ENCODE measurements around the gene SLC33A1. TPM values are rescaled to one million over a fixed set of nuclear protein-coding genes. Genes with fewer than 3 reads are reported as not detected.

SLC33A1 gene
- polyA plus RNA-seq, 1 donor from 2014 or later, result 16.1 TPM

GRCh38 chr3:155891321-155891720, 37.1 kb upstream of the SLC33A1 start:
- Histone ChIP-seq H4K20me1 (ENCODE audit: insufficient read depth) (no peaks in the 10 kb centered on the region), H3K27me3 (ENCODE audit: insufficient read depth, low read depth, low read length) (no peaks in the 10 kb centered on the region), H3K36me3 (ENCODE audit: insufficient read depth, low read length) (no peaks in the 10 kb centered on the region), H3K4me3 (ENCODE audit: low read length) (no peak overlapping the region), H3K27ac (ENCODE audit: low read length) (no peak overlapping the region), H2AFZ (ENCODE audit: low read depth, low read length) (no peak overlapping the region), H3F3A (ENCODE audit: insufficient read depth, low read length, poor library complexity, severe bottlenecking) (no peaks in the 10 kb centered on the region), H3K9ac (ENCODE audit: low read length) (no peak overlapping the region), H3K4me2 (ENCODE audit: low read length) (no peak overlapping the region), H3K9me3 (ENCODE audit: low read length) (no peaks in the 10 kb centered on the region), H3K9me2 (ENCODE audit: insufficient read depth, low read length) (no peaks in the 10 kb centered on the region), H3K79me2 (replicated peaks; ENCODE audit: insufficient read depth, low read length) (peaks cover 54% of the 10 kb centered on the region)
- TF ChIP-seq EP300 (conservative IDR thresholded peaks at IDR 0.05; ENCODE audit: poor library complexity, severe bottlenecking) (no peak), POLR2AphosphoS5 (IDR thresholded peaks at IDR 0.05) (no peak), MXI1 (conservative IDR thresholded peaks at IDR 0.05; ENCODE audit: poor library complexity, severe bottlenecking) (no peak), TAF1 (IDR thresholded peaks at IDR 0.05; ENCODE audit: low read depth) (no peak), SMC3 (conservative IDR thresholded peaks at IDR 0.05; ENCODE audit: poor library complexity) (no peak), EZH2 (IDR thresholded peaks at IDR 0.05; ENCODE audit: borderline replicate concordance, insufficient read depth, low read length, poor library complexity, severe bottlenecking) (no peak), RAD21 (conservative IDR thresholded peaks at IDR 0.05) (no peak)
- TF ChIP-seq, protein P1, sequence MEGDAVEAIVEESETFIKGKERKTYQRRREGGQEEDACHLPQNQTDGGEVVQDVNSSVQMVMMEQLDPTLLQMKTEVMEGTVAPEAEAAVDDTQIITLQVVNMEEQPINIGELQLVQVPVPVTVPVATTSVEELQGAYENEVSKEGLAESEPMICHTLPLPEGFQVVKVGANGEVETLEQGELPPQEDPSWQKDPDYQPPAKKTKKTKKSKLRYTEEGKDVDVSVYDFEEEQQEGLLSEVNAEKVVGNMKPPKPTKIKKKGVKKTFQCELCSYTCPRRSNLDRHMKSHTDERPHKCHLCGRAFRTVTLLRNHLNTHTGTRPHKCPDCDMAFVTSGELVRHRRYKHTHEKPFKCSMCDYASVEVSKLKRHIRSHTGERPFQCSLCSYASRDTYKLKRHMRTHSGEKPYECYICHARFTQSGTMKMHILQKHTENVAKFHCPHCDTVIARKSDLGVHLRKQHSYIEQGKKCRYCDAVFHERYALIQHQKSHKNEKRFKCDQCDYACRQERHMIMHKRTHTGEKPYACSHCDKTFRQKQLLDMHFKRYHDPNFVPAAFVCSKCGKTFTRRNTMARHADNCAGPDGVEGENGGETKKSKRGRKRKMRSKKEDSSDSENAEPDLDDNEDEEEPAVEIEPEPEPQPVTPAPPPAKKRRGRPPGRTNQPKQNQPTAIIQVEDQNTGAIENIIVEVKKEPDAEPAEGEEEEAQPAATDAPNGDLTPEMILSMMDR (IDR thresholded peaks at IDR 0.05; ENCODE audit: poor library complexity, severe bottlenecking), result no peak
- TF ChIP-seq, protein P2, sequence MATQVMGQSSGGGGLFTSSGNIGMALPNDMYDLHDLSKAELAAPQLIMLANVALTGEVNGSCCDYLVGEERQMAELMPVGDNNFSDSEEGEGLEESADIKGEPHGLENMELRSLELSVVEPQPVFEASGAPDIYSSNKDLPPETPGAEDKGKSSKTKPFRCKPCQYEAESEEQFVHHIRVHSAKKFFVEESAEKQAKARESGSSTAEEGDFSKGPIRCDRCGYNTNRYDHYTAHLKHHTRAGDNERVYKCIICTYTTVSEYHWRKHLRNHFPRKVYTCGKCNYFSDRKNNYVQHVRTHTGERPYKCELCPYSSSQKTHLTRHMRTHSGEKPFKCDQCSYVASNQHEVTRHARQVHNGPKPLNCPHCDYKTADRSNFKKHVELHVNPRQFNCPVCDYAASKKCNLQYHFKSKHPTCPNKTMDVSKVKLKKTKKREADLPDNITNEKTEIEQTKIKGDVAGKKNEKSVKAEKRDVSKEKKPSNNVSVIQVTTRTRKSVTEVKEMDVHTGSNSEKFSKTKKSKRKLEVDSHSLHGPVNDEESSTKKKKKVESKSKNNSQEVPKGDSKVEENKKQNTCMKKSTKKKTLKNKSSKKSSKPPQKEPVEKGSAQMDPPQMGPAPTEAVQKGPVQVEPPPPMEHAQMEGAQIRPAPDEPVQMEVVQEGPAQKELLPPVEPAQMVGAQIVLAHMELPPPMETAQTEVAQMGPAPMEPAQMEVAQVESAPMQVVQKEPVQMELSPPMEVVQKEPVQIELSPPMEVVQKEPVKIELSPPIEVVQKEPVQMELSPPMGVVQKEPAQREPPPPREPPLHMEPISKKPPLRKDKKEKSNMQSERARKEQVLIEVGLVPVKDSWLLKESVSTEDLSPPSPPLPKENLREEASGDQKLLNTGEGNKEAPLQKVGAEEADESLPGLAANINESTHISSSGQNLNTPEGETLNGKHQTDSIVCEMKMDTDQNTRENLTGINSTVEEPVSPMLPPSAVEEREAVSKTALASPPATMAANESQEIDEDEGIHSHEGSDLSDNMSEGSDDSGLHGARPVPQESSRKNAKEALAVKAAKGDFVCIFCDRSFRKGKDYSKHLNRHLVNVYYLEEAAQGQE (IDR thresholded peaks at IDR 0.05; ENCODE audit: borderline replicate concordance), result no peak

DNA sequence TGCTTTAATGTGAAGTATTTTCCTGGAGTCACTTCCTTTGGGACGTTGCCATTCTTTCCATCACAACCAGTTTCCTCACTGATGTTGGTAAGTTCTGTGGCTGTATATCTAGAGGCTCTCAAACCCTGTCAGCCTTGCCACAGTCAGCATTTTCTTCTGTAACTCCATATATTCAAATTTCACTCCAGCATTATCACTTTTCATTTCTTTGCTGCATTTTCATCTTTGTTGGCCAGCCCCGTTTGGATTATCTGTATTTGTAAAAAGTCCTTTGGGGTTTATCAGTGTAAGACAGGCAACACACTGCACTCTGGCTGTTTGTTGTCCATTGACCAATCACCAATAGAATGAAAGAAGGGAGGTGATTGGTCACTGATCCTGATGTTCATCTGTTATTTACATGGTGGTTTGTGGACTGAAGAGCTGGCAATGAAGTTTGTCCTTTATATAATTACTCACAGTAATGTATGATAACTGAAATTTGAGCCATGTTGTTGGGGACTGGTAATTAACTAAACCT, 36.5 kb upstream of the SLC33A1 start:
- H3K9me3 ChIP-seq (ENCODE audit: low read length), result no peaks in the 10 kb centered on the region
- H3K36me3 ChIP-seq (ENCODE audit: insufficient read depth, low read length), result no peaks in the 10 kb centered on the region
- no peak overlapping the region for H3K4me2 ChIP-seq (ENCODE audit: low read length)
- TF ChIP-seq EP300 (conservative IDR thresholded peaks at IDR 0.05; ENCODE audit: poor library complexity, severe bottlenecking), result no peak
- no peak for TF ChIP-seq MXI1 (conservative IDR thresholded peaks at IDR 0.05; ENCODE audit: poor library complexity, severe bottlenecking)
- TF ChIP-seq SMC3 (conservative IDR thresholded peaks at IDR 0.05; ENCODE audit: poor library complexity), result no peak
- no peak for TF ChIP-seq TAF1 (IDR thresholded peaks at IDR 0.05; ENCODE audit: low read depth)
- no peak for TF ChIP-seq RAD21 (conservative IDR thresholded peaks at IDR 0.05)
- TF ChIP-seq POLR2AphosphoS5 (IDR thresholded peaks at IDR 0.05), result no peak
- TF ChIP-seq EZH2 (IDR thresholded peaks at IDR 0.05; ENCODE audit: borderline replicate concordance, insufficient read depth, low read length, poor library complexity, severe bottlenecking), result no peak
- TF ChIP-seq, protein P2 (IDR thresholded peaks at IDR 0.05; ENCODE audit: borderline replicate concordance), result no peak
- TF ChIP-seq, protein P1 (IDR thresholded peaks at IDR 0.05; ENCODE audit: poor library complexity, severe bottlenecking), result no peak
- no peaks in the 10 kb centered on the region for H4K20me1 ChIP-seq (ENCODE audit: insufficient read depth)
- no peaks in the 10 kb centered on the region for H3K9me2 ChIP-seq (ENCODE audit: insufficient read depth, low read length)
- H3K27me3 ChIP-seq (ENCODE audit: insufficient read depth, low read depth, low read length), result no peaks in the 10 kb centered on the region
- no peak overlapping the region for H2AFZ ChIP-seq (ENCODE audit: low read depth, low read length)
- no peaks in the 10 kb centered on the region for H3F3A ChIP-seq (ENCODE audit: insufficient read depth, low read length, poor library complexity, severe bottlenecking)
- H3K4me3 ChIP-seq (ENCODE audit: low read length), result no peak overlapping the region
- no peak overlapping the region for H3K9ac ChIP-seq (ENCODE audit: low read length)
- no peak overlapping the region for H3K27ac ChIP-seq (ENCODE audit: low read length)
- H3K79me2 ChIP-seq (replicated peaks; ENCODE audit: insufficient read depth, low read length), result peaks cover 57% of the 10 kb centered on the region

All from neural cell (in vitro differentiated cells).